ENCODE data around the gene C21orf91.

Gene C21orf91

DNA sequence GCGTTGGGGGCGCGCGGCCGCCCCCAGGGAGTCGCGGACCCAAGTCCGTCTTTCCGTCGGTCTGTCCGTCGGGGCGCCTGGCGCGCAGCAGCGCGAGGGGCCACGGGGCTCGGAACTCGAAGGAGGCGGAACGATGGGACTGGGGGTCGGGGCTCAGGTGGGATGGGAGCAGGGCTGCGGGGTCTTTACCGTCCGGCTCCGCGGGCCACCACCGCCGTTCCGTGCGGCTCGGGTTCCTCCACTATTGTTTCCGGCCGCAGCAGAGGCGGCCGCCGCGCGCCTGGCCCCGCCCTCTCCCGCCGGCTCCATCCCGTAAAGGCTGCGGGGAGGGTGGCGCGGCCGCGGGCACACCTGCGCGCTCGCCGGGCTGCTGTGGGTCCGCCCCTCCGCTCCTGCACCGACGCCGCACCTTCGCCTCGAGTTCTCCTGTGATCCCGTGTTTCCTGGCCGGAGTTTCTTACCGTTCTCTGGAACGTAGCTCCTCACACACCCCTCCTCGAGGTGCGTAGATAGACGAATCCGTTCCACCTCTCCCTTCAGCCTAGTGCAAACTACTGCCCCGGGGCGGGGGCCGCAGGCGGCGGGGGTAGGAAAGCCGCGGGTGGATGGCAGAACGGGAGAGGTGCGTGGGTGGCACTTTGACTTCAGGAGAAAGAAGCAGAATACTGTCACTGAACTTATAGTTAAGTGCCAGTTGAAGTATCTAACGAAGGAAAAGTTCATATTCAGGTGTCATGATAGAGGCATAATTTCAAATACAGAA, at the start of gene C21orf91:
C21orf91 (minus strand) TSS at position 243 of the 763 bp plus-strand sequence. CDS start 1,038 bp downstream, outside the sequence.
- peak; percentile 42 for DNase-seq

DNA sequence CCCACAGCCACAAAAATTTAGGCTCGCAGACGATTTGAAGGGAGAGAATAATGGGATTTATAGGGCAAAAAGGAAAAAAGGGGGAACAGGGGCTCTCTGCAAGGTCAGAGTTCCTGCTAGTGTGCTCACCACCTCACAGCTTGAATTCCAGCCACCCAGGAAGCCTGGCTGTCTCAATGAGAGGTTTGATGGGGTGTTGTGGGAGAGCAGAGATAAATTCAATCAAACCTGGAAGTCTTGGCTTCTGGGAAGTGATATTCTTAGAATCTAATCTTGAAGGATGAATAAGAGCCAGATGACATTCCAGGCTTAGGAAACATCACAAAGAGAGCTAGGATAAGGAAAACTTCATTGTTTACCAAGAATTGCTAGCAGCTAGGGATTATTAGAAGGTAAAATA, 47.4 kb upstream of the C21orf91 start:
- DNase-seq, result no peak

DNA sequence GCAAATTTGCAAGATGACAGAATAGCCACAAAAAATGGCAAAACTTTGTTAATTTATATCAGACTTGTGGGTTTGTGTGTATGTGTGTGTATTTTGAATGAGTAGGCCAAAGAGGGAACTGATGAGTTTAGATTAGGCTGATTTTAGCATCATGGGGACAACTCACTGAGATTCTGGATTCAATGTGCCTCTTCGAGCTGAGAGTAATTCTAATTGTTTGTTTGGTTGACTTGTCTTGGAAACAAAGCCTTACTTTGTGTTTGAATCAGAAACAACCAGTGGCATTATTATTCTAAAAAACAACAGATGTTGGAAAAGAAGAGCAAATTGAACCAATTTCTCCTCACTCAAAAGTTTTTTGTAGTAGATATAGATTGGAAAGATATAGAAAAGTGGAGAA, 40.5 kb upstream of the C21orf91 start:
- DNase-seq, result no peak

DNA sequence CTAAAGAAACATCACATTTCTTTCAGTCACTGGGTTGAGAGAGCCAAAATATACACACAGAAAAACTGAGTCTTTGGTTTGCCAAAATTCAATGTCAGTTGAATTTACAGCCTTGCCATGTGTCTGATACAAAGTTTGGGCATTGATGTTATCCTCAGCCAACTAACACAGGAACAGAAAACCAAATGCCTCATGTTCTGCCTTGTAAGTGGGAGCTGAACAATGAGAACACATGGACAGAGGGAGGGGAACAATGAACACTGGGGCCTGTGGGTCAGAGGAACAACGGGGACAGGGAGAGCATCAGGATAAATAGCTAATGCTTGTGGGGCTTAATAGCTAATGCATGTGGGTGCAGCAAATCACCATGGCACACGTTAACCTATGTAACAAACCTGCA, 39.6 kb upstream of the C21orf91 start:
- DNase-seq, result no peak

DNA sequence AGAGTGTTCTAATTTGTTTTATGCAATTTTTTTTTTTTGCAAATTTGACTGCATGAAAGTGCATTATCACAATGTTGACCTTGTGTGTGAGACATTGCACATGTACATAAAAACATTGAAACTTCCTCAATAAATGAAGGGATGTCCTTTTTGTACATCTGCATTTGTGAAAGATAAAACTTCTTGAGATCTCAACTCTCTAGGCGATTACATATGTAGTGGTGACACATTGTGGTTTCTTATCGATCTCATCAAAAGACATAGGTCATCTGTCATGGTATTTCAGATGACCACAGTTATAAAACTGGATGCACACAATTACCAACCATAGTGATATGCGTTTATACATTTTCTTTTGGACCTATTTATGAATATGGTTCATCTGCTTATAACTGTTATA, 35.6 kb upstream of the C21orf91 start:
- no peak for DNase-seq

DNA sequence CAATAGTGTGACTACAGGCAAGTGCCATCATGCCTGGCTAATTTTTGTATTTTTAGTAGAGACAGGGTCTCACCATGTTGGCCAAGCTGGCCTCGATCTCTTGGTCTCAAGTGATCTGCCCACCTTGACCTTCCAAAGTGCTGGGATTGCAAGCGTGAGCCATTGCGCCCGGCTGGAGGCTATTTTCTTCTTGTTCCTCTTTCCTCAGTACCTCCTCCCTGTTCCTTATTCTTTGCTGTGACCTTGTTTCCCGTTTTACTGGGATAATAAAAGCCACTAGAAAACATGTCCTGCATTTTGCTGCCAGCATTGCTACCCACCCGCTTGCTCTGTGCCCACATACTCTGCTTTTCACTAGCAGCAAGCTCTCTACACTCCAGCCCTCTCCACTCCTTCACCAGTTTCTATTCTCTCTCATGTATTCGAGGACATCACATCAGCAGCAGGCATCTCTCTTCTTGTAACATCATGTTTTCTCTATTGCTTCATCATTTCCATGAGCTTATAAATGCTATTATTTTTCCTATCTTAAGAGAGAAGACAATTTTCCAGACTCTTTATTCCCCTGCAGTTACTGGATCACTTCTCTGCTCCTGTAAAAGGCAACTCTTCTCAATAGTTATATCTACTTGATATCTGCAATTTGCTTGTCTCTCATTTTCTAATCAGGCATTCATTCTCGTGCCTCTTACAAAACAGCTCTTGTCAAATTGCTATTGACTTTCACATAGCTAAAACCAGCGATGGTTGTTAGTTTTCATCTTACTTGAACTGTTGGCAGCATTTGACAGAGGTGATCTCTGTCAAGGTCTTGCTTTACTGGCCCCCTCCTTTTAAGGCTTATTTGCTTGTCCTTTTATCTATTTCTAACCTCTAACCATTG, 34.5 kb upstream of the C21orf91 start:
- DNase-seq, result no peak

DNA sequence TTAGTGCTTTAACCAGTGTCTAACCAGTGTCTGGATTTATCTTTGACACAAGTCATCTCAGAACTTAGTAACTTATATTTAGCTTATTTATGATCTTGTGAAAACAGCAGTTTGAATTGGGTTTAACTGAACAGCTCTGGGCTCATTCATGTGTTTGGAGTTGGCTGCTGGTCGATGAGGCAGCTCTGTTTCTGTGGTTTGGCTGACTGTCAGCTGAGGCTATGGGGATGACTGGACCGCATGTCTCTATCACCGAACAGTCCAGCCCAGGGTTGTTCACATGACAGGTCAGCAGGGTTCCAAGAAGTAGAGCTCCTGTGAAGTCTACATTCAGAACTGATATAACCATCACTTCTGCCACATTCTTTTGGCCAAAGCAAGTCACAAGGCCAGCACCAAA, 29.1 kb upstream of the C21orf91 start:
- DNase-seq, result no peak

DNA sequence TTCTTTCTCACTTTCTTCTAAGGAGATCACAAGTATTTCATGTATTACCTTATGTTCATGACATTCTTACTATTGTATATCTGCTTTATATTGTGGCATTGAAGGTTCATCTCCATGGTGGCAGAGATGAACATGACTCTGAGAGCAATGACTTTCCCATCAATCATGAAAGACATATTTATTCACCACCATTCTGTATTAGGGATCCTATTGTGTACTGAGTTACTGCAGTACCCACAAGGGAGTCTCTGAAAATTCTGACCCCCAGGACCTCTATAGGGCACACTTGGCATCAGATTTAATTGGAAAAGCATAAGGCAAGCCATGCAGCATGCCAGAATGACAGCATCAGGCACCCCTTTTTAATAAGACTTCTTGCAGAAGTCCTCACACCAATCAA, 21.9 kb upstream of the C21orf91 start:
- no peak for DNase-seq

DNA sequence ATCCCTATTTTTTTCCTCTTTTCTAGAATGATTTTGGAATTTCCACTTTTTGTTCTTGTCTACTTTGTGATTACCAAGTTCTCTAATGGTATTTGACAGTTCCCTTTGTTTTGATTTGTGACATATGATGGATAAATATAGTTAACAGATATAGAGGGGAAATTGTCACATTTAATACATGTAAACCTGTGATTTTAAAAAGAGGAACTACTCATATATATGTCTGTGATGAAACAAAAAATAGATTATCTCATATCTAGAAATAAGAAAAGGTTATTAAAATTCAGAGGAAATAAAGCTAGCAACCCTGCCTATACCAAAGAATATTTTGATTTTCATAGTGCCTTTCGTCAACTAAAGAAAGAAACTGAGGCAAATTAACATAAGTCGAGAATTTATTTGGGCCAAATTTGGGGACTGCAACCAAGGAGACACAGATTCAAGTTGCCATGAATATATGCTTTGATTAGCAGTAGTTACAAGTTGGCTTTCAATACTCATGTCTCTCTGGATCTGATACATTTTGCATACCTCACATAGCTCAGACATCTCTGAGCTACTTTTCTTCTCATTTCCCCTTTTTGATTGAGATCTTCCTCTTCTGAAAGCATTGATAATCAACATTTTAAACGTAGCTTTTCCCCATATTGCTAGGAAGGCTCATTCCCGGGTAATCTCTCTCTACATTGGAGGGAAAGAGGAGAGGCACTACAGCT, 15.6 kb upstream of the C21orf91 start:
- no peak for DNase-seq

DNA sequence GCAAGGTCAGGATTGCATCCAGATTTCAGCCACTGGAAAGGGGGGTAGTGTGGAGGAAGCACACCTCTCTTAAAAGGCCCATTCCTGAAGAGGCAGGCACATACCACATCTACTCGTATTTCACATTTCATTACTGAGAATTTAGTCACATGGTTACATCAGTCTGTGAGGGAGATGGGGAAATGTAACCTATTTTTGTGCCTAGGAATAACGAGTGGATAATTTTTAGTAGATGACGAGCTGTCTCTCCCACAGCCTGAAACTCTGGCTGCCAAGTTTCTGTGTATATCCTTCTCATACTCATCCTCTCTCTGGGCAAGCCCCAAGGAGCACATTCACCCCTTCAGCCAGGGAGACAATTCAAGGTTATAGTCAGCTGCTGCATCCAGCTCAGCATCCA, 10.3 kb upstream of the C21orf91 start:
- DNase-seq, result no peak

DNA sequence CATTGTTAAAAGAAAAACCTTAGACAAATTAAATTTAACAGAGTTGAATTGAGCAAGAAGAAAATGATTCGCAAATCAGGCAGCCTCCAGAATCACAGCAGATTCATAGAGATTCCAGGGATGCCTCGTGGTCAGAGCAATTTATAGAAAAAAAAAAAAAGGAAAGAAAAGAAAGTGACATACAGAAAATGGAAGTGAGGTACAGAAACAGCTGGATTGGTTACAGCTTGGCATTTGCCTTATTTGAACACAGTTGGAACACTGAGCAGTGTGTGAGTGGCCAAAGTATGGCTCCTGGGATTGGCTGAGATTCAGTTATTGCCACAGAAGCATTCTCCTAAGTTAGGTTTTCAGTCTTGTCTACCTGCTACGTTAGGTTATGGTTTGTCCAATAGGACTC, 9.1 kb upstream of the C21orf91 start:
- DNase-seq, result no peak

DNA sequence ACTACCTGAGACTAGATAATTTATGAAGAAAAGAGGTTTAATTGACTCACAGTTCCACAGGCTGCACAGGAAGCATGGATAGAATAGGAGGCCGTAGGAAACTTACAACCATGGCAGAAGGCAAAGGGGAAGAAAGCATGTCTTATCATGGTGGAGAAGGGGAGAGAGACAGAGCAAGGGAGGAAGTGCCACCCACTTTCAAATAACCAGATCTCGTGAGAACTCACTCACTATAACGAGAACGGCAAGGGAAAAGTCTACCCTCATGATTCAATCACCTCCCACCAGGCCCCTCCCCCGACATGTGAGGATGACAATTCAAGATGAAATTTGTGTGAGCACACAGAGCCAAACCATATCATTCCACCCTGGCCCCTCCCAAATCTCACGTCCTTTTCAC, 4.7 kb upstream of the C21orf91 start:
- no peak for DNase-seq

DNA sequence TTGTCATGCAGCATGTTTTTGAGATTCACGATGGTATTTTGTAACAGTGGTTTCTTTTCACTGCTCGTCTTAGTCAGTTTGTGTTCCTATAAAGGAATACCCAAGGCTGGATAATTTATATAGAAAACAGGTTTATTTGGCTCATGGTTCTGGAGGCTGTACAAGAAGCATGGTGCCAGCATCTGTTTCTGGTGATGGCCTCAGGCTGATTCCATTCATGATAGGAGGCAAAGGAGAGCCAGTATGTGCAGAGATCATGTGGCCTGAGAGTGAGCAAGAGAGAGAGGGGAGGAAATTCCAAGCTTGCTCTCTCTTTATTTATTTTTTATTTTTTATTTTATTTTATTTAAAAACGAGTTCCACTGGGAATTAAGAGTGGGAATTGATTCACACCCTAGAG, 2.0 kb upstream of the C21orf91 start:
- no peak for DNase-seq

DNA sequence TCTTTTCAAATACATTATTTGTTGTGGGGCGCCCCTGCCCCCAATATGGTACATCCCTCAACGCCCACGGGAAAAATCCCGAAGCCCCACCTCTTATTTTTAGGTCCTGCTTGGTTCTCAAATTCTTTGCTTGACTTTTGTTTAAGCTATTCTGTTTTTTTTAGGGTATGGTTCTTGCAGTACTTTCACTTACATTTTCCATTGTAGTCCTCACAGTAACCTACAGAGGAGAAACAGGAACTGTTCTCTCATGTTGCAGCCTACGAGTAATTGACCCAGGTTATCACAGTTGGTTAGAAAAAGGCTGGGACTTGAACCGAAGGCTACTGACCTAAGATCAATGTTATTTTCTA, 697 bp upstream of the C21orf91 start:
- peak; percentile 45 for DNase-seq

DNA sequence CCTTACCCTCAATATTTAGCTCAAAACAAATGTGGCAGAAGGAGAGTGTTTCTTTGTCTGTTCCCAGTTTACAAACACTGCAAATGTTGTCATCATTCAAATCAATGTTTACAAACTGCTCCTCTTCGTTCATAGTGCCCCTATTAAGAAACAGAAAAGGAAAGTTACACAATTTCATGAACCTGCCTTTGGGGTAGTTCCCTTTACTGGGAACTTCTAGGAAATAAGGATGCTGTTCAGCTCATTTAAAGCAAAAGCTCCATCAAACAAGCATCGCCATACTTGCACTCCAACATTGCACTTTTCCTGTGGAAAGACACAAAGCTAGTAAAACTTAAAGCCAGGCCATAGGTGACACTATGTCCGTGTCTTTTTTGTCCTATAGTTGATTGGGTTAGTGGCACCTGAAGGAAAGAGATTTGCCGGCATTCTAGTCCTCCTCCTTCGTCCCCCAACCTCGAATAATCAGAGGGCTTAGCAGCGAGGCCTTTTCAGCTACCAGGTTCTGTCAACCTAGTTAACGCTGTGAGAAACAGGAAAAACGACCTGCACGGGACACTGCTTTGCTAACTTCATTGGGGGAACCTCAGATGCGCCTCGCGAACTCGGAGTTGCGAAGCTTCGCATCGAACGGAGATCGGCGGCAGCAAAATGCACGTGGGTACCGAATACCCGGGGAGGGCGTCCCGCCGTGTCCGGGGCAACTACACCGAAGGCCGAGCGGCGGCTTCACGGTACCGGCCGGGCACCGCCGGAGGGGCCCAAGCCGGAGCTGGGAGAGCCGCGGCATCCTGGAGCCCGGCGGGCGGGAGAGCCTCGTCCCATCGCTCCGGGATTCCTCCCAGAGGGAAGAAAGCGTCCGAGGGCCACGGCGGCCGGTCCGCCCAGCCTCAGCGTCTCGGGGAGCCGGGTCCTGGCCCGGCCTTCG, 706 bp downstream of the C21orf91 start:
- no peak for DNase-seq

DNA sequence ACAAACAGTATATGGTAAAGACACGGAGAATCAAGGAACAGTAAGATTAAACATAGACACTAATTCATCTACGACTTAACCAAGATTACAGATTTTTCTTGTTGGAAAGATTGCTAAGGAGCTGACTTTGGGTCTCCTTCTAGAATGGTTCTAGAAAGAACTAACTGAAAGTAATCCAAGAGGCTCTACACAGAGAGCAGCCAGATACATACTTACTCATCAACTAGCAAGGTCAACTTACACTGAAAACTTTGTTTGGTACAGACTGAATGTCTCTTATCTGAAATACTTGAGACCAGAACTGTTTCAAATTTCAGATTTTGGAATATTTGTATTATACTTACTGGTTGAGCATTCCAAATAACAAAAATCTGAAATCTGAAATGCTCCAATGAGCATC, 5.8 kb downstream of the C21orf91 start:
- DNase-seq, result no peak

DNA sequence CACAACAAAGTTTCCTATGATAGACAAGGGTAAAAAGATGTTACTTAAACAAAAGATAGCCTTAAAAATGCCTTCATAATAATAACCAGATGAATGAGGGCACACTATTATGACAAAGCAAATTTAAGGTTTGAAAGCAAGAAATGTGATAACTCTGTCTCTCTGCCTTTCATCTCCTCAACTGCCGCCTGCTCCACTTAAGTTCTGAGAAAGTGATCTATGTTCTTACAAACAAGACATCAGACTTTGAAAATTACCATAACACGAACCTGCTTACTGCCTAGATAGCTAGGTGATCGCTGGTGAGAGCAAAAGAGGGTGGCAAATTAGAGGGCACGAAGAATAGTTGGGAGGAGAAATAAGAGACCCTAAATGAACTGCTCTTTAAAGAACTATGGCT, 13.2 kb downstream of the C21orf91 start:
- DNase-seq, result no peak

DNA sequence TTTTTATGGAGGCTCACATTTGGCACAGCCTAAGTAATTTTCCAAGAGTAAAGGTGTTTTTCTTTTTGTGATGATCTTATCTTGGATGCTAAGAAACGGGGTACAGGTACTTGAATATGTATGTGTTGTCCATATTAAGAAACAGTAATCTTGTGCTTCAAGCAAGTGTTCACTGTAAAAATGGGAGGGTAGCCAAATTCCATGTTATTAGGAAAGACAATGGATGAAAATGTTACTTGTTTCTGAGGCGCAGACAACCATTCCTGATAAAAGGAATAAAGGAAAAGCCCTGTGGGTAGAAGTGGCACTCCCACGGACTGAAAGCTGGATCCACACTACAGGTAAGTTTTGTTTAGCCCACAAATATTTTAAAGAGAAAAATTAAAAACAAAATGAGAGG, 15.6 kb downstream of the C21orf91 start:
- no peak for DNase-seq

DNA sequence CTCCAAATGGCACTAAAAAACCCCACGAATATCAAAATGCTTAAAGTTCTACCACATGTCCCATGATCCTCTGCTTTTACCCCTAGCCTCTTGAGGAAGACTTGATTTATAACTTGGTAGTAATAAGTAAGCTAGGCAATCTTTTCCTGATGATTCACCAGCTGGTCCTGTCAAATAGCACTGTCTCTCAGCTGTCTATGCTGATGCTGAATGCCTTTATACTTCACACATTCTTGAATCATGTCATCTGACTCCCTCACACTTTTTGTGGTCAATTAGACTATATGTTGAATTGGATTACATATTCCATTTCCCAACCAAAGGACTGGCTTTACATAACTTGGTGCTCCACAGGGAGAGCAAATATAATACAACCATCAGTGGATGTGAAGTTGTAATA, 16.6 kb downstream of the C21orf91 start:
- no peak for DNase-seq

DNA sequence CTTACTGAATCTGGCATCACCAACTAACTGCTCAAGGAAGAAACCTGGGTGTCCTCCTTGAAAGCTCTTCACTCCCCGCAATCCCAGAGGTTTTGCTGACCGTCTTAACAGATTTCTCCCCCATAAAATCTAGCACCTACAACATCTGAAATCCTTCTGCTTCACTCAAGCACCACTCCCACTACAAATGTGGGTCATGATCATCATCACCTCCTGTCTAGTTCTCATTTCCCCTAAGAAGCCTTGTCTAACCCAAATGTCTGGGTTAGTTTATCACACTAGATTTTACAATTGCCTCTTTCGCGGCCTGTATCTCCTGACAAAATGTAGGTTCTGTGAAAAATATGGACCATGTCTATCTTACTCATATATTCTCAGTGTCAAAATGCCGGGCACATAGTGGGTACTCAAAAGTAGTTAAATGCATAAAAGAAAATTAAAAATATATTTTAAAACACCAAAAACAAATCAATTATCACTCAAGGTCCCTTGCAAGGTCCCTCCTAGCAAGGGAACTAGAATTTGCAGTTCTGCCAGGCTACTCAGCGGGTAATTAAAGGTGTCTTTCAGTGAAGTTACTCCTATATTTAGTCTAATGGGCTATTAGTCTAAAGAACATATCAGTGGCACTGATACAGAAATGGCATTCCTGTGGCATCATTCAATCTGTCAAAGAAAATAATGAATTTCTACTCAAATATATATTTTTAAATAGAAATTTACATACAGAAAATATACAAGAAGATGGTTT, 19.6 kb downstream of the C21orf91 start:
- no peak for DNase-seq

DNA sequence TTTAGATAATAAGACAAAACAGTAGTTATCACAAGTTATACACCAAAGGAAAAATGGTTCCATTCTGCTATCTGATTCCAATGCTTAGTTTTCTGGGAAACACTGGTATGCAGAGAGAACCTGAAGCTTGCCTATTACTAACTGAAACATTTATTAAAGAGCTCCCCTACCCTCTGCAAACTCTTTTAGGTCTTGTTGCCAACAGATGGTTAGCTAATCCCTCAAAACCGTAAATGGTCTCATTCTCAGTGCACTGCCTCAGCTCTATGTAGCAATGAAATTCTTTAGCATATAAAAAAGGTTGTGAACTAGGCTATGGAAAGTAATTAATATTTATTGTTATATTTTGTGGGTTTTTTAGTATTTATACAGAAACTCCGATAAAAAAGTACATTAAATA, 20.4 kb downstream of the C21orf91 start:
- no peak for DNase-seq

DNA sequence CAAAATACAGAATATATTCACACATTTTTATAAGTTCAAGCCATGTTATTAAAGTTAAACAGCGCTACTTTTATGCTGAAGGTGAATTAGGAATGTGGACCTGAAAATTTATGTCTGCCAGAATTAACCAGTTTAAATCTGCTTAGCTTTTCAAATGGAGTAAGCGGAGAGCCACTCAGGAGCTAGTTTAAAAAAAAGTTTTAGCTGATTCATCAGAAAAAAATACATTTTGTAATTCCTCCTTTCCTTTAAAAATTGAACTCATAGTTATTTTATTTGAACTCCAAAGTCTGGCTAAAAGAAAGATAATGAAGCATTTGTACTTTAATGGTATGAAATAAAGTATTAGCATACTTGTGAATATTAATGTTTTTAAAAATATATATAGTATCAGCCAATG, 21.2 kb downstream of the C21orf91 start:
- no peak for DNase-seq

All from SIG-M5 (cell line).